ENCODE data around the gene NLE1.

NLE1 gene

DNA sequence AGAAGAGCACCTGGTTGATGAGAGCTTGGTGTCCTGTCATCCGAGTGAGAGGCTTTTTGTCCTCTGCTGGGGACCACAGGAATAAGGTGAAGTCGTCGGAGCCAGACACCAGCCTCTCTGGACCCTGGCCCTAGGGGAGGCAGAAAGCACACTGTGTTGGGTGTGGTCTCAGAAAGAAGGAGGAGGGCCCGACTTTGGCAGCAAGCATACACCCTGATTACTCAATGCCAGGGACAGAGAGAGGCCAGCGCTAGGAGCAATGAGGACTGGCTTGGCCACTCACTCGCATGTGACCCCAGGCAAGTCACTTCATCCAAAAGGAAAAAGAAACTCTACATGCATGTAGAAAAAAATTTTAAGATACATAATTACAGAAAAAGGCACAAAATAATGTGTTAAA lies 6.8 kb downstream of the NLE1 start:
- no peak overlapping the region for H3K4me3 ChIP-seq (ENCODE audit: low read depth, low read length)
- TF ChIP-seq, protein P1, sequence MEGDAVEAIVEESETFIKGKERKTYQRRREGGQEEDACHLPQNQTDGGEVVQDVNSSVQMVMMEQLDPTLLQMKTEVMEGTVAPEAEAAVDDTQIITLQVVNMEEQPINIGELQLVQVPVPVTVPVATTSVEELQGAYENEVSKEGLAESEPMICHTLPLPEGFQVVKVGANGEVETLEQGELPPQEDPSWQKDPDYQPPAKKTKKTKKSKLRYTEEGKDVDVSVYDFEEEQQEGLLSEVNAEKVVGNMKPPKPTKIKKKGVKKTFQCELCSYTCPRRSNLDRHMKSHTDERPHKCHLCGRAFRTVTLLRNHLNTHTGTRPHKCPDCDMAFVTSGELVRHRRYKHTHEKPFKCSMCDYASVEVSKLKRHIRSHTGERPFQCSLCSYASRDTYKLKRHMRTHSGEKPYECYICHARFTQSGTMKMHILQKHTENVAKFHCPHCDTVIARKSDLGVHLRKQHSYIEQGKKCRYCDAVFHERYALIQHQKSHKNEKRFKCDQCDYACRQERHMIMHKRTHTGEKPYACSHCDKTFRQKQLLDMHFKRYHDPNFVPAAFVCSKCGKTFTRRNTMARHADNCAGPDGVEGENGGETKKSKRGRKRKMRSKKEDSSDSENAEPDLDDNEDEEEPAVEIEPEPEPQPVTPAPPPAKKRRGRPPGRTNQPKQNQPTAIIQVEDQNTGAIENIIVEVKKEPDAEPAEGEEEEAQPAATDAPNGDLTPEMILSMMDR (IDR thresholded peaks at IDR 0.05; ENCODE audit: borderline replicate concordance, insufficient read depth, low read depth, low read length) = no peak

DNA sequence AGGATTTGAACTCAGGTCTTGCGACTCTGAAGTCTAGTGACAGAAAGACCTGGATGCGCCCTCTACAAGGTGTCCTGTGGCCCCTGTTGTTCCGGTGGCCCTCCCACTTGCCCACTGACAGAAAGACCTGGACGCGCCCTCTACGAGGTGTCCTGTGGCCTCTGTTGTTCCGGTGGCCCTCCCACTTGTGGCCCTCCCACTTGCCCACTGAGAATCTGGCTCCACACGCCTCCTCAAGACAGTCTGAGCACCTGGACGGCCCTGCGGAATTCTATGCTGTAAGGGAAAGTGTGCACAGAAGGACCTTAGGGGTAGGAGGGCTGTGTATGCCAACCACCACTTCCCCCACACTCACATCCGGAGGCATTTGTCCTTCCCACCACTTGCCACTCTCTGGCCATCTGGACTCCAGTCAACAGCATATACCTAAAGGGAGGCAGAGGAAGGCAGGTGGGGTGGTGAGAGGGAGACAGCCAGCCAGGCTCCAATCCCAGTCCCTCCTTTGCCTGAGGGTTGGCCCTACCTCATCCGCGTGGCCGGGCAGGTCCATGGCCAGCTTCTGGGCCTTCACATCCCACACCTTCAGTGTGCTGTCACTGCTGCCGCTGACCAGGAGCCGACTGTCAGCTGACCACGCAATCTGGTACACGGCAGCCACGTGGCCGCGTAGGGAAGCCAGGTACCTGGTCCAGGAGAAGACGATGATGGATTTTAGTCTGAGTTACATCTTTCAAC lies 9.1 kb downstream of the NLE1 start:
- no peak overlapping the region for H3K4me3 ChIP-seq (ENCODE audit: low read depth, low read length)
- TF ChIP-seq, protein P1 (IDR thresholded peaks at IDR 0.05; ENCODE audit: borderline replicate concordance, insufficient read depth, low read depth, low read length) = no peak

DNA sequence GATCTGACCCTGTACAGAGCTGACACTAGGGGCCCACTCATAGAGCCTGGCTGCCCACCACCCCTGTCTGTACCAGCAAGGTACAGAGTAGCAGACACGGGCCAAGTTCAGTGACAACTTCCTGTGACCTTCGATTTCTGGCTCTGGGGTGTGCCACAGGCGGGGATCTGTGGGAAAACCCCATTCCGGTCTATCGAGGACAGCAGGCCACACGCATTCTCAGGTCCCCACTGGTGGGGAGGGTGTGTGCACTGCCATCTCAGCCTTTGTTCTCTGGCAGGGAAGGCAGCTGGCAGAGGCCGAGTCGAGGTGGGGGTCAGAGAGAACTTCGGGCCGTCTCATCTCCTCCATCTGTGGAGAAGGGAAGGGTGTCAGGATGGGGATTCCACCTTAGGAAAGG lies 10.0 kb downstream of the NLE1 start:
- TF ChIP-seq, protein P1 (IDR thresholded peaks at IDR 0.05; ENCODE audit: borderline replicate concordance, insufficient read depth, low read depth, low read length) = no peak
- no peak overlapping the region for H3K4me3 ChIP-seq (ENCODE audit: low read depth, low read length)

DNA sequence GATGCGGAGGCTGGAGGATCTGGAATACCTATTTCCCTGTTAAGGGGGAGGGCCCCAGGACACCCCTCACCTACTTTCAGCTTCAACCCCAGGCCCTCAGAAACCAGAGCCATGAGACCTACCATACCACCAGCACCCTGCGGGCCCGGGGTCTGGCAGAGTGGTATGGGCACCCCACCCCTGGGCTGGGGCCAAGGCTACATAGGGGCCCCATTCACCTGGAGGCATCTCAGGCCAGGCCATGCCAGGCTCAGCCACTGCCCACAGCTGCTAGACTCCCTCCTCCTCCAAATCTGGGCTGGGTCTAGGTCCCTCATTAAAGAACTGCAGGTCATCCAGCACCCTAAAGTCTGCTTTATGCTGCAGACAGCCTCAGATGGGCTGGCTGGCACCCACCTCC lies 11.7 kb downstream of the NLE1 start:
- TF ChIP-seq, protein P1 (IDR thresholded peaks at IDR 0.05; ENCODE audit: borderline replicate concordance, insufficient read depth, low read depth, low read length) = no peak

DNA sequence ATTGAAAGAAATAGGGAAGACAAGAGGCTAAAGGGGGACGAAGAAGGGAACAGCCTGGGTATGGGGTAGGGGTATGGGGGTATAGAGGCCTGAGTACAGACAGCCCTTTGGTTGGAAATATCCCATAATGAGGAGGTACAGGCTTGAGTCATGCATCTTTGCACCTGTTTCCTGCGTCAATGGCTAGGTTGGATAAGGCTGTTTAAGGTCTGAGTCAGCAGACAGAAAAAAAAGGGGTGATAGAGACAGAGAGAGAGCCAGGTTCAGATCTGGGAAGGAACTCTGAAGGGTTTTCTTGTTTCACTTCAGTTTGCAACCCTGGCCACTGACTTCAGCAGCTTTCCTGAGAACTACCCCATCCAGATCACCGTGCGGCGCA lies 12.1 kb downstream of the NLE1 start:
- no peak overlapping the region for H3K4me3 ChIP-seq (ENCODE audit: low read depth, low read length)
- TF ChIP-seq, protein P1 (IDR thresholded peaks at IDR 0.05; ENCODE audit: borderline replicate concordance, insufficient read depth, low read depth, low read length) = no peak

More for the DNA sequence above, 11.7 kb downstream of the NLE1 start:
- no peak overlapping the region for H3K4me3 ChIP-seq (ENCODE audit: low read depth, low read length)

DNA sequence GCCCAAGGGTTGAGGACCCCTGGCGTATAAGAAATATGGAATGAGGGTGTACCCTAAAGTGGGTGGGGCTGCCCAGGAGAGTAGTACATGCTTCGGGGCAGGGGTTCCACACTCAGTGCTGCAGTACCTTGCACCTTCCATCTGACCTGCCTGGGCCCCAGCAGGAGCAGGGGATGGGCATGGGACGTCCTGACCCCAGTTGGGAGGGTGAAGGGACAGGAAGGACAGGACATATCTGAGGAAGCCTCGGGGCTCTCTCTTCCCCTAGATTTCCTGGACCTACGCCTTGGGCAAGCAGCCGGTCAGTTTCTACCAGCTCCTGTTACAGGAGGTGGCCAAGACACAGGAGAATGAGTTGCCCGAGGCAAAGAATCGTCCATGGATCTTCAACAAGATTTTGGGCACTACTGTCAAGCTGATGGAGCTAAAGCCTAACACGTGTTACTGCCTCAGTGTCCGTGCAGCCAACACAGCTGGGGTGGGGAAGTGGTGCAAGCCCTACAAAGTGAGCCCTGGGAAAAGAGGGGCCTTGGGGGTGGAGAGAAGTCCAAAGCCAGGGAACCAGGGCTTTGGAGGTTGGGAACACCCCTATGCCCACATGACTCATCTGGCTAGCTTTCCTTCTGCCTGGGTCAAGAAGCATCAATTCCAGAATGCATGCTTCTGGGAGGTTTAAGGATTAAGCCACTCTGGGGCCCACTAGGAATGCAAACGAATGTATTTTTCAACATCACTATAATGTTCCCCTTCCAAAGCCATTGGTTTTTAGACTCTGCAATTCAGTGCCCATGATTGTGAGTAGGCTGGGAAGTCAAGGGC lies 12.7 kb downstream of the NLE1 start:
- H3K4me3 ChIP-seq (ENCODE audit: low read depth, low read length) = no peak overlapping the region
- TF ChIP-seq, protein P1 (IDR thresholded peaks at IDR 0.05; ENCODE audit: borderline replicate concordance, insufficient read depth, low read depth, low read length) = no peak

Data from GM12875 (cell line).